Lower lobe of right lung (tissue), 2 donors: ENCODE data around the gene DTD1. TPM values are rescaled to one million over a fixed set of nuclear protein-coding genes. Genes with fewer than 3 reads are reported as not detected.

Experiments
- ATAC-seq, 2 donors: fragments of 200-7000 bp; cut with Tn5 transposase; one replicate each; pipeline ENCODE4 v1.9.1; 2020 to 2022; ENCODE audit warnings: mild to moderate bottlenecking in 2 of 2, moderate library complexity in 2 of 2
- DNase-seq: peaks from one replicate; pipeline ENCODE4 v3.0.0-alpha.2; 2020
- H3K27ac ChIP-seq: fragments of 200-600 bp; one replicate; pipeline ENCODE4 v1.8.0; 2022
- H3K27me3 ChIP-seq: fragments of 200-600 bp; one replicate; pipeline ENCODE4 v1.8.0; 2022; ENCODE audit warnings: low read depth
- H3K36me3 ChIP-seq: fragments of 200-600 bp; one replicate; pipeline ENCODE4 v1.8.0; 2022; ENCODE audit warnings: mild to moderate bottlenecking
- H3K4me1 ChIP-seq: fragments of 200-600 bp; one replicate; pipeline ENCODE4 v1.8.0; 2022
- H3K4me3 ChIP-seq: fragments of 200-600 bp; one replicate; pipeline ENCODE4 v1.8.0; 2022; ENCODE audit warnings: mild to moderate bottlenecking
- H3K9me3 ChIP-seq: fragments of 200-600 bp; one replicate; pipeline ENCODE4 v1.8.0; 2022
- intact Hi-C: fragments of 100-400 bp; cut with DNase I; formaldehyde crosslinking; loops from one replicate; pipeline ENCODE4 v1.11.0; 2022
- total RNA-seq: library from RNA; stranded (reverse); fragmentation: NEBNext Ultra II Directional; extraction: Animal tissue kit (Norgen Biotek cat#: 25700); gene quantifications from one replicate; pipeline ENCODE4 v1.2.1, GENCODE V29; 2021
- TF ChIP-seq, protein P1 (sequence below): fragments of 200-600 bp; IDR thresholded peaks from one replicate; pipeline ENCODE4 v1.8.0; 2022; ENCODE audit warnings: antibody characterized with exemption, mild to moderate bottlenecking
- donor health status: DM: no; HTN: yes; CAD: no; lungs with severe emphysema.

The DTD1 gene
- total RNA-seq, 1 donor from 2014 or later: 15.7 TPM

DNA sequence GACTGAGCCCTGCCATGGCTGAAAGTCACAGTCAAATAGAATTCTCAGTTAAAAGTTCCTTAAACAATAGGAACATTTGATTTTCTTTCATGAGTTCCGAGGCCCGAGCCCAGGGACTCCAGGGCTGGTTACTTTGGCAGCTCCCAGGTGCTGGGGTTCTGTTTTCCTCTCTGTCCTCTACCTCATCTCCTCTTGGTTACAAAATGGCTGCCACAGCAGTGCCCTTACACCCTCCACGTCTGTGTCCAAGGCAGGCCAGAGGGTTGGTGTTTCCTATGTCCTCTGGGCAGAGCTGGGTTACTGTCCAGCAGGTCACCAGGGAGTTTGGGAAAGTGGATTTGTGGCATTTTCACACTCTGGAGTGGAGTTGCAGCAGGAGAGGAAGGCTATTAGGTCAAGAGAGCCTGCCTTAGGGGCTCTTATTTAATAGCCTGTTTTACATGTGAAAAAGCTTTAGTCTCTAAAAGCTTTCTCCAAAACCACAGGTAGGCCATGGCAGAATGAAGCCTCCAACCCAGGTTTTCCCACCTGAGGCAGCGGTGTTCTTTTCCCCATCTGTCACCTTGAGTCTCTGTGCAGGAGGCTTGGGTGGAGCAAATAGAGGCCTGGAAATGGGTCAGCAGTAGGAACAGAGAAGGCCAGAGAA lies 111.0 kb downstream of the DTD1 start:
- no peaks in the 10 kb centered on the region for H3K4me1 ChIP-seq
- no peak for ATAC-seq

DNA sequence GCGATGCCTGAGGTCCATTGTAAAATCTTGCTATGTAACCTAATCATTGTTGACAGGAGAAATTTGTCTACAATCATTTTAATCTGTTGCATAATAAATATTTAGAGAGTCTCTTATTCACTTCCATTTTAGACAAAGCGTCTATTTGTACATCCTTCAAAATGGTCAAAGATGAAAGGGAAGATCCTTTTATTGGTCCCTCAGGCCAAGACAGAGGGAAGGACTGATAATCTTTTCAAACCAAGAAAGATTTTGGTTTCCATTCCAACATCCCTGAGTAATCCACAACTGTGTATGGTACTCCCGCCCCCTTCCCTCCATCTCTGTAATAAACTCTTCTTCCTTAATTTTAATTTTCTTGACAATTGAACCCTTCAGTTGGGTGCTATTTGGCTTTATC lies 114.1 kb downstream of the DTD1 start:
- H3K4me1 ChIP-seq: no peaks in the 10 kb centered on the region
- intact Hi-C loops: no loop called here
- no peak for DNase-seq
- no peak overlapping the region for H3K4me3 ChIP-seq
- H3K36me3 ChIP-seq: no peaks in the 10 kb centered on the region
- no peak overlapping the region for H3K27ac ChIP-seq
- TF ChIP-seq, protein P1, sequence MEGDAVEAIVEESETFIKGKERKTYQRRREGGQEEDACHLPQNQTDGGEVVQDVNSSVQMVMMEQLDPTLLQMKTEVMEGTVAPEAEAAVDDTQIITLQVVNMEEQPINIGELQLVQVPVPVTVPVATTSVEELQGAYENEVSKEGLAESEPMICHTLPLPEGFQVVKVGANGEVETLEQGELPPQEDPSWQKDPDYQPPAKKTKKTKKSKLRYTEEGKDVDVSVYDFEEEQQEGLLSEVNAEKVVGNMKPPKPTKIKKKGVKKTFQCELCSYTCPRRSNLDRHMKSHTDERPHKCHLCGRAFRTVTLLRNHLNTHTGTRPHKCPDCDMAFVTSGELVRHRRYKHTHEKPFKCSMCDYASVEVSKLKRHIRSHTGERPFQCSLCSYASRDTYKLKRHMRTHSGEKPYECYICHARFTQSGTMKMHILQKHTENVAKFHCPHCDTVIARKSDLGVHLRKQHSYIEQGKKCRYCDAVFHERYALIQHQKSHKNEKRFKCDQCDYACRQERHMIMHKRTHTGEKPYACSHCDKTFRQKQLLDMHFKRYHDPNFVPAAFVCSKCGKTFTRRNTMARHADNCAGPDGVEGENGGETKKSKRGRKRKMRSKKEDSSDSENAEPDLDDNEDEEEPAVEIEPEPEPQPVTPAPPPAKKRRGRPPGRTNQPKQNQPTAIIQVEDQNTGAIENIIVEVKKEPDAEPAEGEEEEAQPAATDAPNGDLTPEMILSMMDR: no peak
- H3K27me3 ChIP-seq: no peaks in the 10 kb centered on the region
- ATAC-seq: no peak
- H3K9me3 ChIP-seq: no peaks in the 10 kb centered on the region

More for the DNA sequence above, 111.0 kb downstream of the DTD1 start:
- TF ChIP-seq, protein P1: no peak
- no peak overlapping the region for H3K27ac ChIP-seq
- no peaks in the 10 kb centered on the region for H3K36me3 ChIP-seq
- no peaks in the 10 kb centered on the region for H3K9me3 ChIP-seq
- no peak for DNase-seq
- H3K4me3 ChIP-seq: no peak overlapping the region
- intact Hi-C loops: no loop called here
- no peaks in the 10 kb centered on the region for H3K27me3 ChIP-seq

DNA sequence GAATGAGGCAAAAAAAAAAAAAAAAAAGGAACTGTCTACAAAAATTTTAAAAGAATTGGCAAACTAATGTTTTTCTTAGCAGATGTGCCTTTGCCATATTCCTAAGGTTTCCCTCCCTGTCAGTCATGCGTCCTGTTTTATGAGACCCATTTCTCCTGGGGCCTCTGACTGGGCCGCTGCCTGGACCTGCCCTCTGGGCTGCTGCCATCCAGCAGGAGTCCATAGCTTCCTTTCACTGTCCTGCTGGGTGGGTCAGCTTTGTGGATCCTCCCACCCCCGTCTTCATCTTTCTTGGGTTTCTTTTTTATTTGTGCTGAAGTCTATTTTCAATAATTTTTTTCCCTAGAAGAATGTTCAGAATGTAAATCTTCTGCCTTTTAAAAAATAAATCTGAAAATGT lies 114.9 kb downstream of the DTD1 start:
- no peaks in the 10 kb centered on the region for H3K27me3 ChIP-seq
- intact Hi-C loops: no loop called here
- H3K4me1 ChIP-seq: no peaks in the 10 kb centered on the region
- H3K27ac ChIP-seq: no peak overlapping the region
- no peaks in the 10 kb centered on the region for H3K36me3 ChIP-seq
- no peak for DNase-seq
- H3K9me3 ChIP-seq: no peaks in the 10 kb centered on the region
- H3K4me3 ChIP-seq: no peak overlapping the region
- no peak for ATAC-seq
- TF ChIP-seq, protein P1: no peak

DNA sequence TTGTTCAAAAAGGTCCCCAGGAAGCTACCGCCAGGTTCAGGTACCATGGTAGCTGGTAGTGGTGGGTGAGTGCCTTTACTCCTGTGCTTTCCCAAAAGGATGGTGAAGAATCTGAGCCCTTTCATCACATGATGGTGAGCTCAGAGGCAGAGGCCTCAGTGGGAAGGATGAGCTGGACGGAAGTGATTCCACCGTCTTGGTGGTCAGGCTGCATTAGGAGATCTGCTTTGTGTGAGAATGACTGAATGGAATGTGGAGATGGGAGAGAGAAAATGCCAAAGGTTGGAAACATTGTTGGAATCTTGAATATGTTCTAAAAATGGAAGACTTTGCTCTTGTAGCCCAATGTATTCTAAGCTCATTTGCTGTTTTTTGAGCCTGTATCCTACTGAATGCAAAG lies 117.6 kb downstream of the DTD1 start:
- Histone ChIP-seq H3K27me3 (no peaks in the 10 kb centered on the region), H3K9me3 (no peaks in the 10 kb centered on the region), H3K4me1 (no peaks in the 10 kb centered on the region), H3K27ac (no peak overlapping the region), H3K4me3 (no peak overlapping the region), H3K36me3 (no peaks in the 10 kb centered on the region)
- DNase-seq: no peak
- TF ChIP-seq, protein P1: no peak
- intact Hi-C loops: no loop called here
- no peak for ATAC-seq

DNA sequence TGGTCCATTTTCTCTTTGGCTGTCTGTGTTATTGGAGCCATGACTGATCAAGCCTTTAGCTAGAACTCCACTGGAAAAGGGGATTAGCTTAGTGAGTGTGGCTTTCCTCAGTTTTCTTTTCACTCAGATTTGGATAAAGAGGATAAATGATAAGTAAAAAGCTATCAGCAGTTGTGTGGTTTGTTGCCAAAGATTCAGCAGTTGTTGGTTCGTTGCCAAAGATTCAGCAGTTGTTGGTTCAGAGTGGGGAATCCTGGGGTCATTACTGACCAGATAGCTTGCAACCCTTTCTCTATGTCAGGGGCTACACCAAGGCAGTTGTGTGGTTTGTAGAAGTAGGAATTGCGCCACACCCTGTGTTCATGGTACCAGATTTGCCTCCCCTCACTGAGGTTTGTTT lies 118.1 kb downstream of the DTD1 start:
- intact Hi-C loops: no loop called here
- no peaks in the 10 kb centered on the region for H3K9me3 ChIP-seq
- H3K27me3 ChIP-seq: no peaks in the 10 kb centered on the region
- TF ChIP-seq, protein P1: no peak
- H3K36me3 ChIP-seq: no peaks in the 10 kb centered on the region
- no peak overlapping the region for H3K27ac ChIP-seq
- H3K4me1 ChIP-seq: no peaks in the 10 kb centered on the region
- no peak for ATAC-seq
- no peak for DNase-seq
- no peak overlapping the region for H3K4me3 ChIP-seq
